Renal pelvis (tissue), 4 donors: Measurements from ENCODE around the gene PPM1A. TPM values are rescaled to one million over a fixed set of nuclear protein-coding genes. Genes with fewer than 3 reads are reported as not detected.
"Not testable (repeated sequence)": the region's sequence is repeated elsewhere in the genome, so short reads cannot be mapped to it uniquely, and the experiment has no call there.

Source experiments
- DNase-seq: peaks from one replicate; pipeline ENCODE4 v3.0.0-alpha.2; 2013
- polyA plus RNA-seq, 3 donors: library from polyadenylated mRNA; unstranded; fragments of 120-200 nt; gene quantifications; one replicate each; pipeline ENCODE4 v1.2.1, GENCODE V29; 2013; ENCODE audit not compliant: insufficient read length in 3 of 3

Gene PPM1A
- polyA plus RNA-seq, 3 donors = 63.6 to 71.3 (median 70.0) TPM

DNA sequence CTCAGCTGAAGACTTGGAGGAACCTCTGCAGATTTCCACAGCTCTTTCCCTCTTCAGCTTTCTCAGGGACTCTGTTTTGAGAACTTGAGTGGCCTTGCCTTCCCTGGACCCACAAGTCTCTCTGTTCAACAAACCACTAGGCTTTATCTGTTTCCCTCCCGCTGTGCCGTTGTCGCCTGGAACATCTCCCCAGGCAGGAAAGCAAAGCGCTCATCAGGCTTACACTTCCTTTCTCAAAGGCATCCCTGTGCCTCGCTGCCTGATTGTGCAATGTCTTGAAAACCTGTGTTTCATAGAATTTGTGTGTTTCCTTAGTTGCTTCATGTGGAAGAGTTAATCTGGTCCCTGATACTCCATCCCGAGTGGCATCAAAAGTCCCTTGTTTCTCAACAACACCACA is 64.1 kb downstream of the PPM1A start:
- no peak for DNase-seq

- no peak for DNase-seq
These were observed 66.4 kb downstream of the PPM1A start for GRCh38 chr14:60315196-60315990.

DNA sequence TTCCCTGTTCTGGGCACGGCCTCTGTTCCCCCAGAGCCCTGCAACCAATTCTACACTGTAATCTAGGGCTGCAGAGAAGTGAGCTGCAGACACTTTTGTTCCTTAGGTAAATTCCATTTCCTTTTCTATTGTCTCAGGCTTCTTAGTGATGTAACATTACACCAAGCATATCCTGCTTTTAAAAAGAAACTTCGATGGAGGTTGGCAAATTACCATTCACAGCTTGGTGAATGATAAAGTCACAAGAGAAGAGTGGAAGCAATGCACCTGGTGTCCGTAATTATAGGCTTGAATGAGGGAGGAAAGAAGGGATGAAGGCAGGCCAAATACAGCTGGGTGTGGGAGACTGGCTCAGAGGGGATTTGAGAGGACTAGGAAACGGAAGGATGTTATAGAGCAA is 68.6 kb downstream of the PPM1A start:
- no peak for DNase-seq

- DNase-seq = not testable (repeated sequence)
These were observed 71.8 kb downstream of the PPM1A start for GRCh38 chr14:60320860-60321259.

- DNase-seq = no peak
These were observed 74.3 kb downstream of the PPM1A start for GRCh38 chr14:60323199-60323896.

DNA sequence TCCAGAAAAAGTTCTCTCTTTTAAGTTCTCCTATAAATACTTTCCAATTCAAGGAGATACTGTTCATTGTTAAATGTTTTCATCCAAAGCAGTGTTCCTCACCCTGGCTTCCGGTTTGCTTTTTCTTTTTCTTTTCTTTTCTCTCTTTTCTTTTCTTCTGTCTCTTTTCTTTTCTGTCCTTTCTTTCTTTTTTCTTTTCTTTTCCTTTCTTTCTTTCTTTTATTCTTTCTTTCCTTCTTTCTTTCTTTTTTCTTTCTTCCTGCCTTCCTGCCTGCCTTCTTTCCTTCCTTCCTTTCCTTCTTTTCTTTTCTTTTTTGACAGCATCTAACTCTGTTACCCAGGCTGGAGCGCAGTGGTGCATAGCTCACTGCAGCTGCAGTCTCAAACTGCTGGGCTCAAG is 75.8 kb downstream of the PPM1A start:
- DNase-seq = no peak

GRCh38 chr14:60326274-60326673 is 77.3 kb downstream of the PPM1A start:
- DNase-seq = no peak

DNA sequence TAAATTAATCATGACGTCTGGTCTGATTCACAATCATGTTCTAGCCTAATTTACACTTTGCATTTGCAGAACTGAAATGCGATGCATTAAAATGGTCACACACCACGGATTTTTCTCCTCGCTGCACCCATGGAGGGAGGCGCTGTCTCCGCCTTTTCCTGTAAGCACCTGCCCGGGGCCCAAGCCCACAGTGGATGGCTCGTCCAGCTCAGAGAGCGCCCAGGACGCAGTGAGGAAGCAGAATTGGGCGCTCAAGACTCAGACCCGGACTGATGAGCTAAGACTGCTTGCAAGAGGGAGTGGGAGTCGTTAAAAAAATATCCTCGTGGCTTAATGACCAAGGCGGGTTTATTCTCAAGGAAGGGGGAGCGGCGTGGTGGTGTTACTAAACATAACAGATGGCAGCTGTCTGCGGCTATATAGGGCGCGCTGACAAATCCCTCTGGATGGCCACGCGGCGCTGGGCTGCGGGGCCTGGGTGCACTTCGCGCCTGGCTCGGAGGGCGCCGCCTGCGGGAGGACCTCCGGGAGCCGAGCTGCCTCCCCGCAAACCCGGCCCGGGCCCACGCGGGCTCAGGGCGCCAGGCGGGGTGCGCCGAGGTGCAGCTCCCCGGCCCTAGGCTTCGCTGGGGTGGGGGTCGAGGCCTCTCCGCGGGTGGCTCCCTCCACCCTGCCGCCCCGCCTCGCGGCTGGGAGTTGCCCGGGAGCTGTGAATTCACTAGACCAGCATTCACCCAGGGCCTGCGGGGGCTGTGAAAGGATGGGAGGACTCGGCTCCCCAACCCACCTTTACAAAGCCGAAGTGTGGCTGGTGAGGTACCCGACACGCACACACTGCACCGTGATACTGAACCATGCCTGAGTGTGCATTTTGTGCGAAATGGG is 78.7 kb downstream of the PPM1A start:
- peak; percentile 46 for DNase-seq

GRCh38 chr14:60328583-60328982 is 79.6 kb downstream of the PPM1A start:
- DNase-seq = no peak

DNA sequence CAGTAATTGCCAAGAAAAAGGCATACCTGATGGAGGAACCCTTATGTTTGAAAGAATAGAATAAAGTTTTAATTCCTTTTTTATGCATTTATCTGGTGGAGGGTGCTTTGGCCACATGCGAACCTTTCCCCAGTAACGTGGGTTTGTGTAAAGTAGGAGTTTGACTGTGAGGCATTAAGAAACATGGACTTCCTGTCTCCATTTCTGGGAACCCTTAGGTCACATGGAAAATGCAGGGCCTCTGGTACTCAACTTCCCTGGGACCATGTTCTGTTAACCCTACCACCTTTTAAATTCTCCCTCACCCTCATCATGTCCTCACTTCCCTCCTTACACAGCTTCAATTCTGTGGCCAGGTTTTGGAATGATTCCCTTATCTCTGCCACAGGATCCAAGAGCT is 80.3 kb downstream of the PPM1A start:
- no peak for DNase-seq

GRCh38 chr14:60331201-60332045 is 82.4 kb downstream of the PPM1A start:
- peak; percentile 88 for DNase-seq

- no peak for DNase-seq
These were observed 83.0 kb downstream of the PPM1A start for GRCh38 chr14:60332046-60332399.

- no peak for DNase-seq
These were observed 83.8 kb downstream of the PPM1A start for GRCh38 chr14:60332869-60333268.

- DNase-seq = no peak
These were observed 90.5 kb downstream of the PPM1A start for GRCh38 chr14:60339571-60339970.

GRCh38 chr14:60343571-60344071 is 94.6 kb downstream of the PPM1A start:
- no peak for DNase-seq

DNA sequence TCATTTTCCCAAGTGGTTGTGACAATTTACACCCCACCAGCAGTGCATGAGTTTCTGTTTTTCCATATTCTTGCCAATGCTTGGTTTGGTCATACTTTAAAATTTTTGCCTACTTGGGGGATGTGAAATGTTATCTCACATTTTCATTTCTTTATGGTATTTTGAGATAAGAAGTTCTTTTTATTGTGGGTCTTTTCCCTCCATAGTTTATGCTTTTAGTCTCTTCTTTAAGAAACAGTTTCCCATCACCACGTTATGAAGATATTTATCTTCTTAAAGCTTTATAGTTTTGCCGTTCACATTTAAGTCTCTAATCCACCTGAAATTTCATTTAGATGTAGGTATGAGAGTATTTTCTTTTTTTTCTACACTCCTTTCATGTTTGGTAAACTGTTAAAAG is 95.7 kb downstream of the PPM1A start:
- no peak for DNase-seq

GRCh38 chr14:60346706-60347105 is 97.7 kb downstream of the PPM1A start:
- no peak for DNase-seq

DNA sequence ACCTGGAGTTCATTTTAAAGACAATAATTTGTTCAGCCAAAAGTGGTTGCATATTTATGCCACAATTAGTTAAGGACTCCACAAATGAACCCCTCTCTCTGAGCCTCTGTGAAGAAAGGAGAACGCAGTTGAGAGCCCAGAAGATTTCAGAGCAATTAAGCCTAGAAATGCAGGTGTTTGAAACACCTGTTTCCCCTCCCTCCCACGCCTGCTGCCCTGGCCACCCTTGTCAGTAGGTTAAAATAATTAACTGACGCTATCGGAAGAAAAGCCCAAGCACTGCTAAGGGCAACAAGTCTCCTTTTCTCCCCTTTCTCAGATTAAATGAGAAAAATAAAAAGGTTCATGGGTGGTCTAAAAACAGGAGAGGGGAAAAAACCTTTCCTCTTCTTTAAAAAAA is 99.2 kb downstream of the PPM1A start:
- no peak for DNase-seq
